Measurements from ENCODE around the gene STAT4. TPM values are rescaled to one million over a fixed set of nuclear protein-coding genes. Genes with fewer than 3 reads are reported as not detected.

STAT4 gene
- total RNA-seq, 1 experiment from 2014 or later: 0.33 TPM

DNA sequence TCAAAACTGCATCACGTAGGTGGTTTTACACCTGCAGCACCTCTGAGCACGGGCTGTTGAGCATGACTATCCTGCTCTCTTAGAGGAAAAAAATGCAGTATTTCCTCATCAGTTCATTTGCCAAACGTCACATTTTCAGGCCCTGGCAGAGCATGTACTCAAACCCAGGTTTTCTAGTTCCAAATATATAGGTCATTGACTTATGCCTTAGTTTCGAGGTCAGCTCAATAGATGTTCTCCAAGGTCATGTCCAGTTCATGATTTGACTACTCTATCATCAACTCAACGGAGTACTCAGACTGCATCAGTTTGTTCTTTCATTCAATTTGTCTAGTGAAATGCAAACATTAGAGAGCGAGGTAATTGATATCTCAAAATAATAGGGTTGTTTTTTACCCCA, 97.5 kb downstream of the STAT4 start:
- H3K23me2 ChIP-seq (ENCODE audit: insufficient read length, low read depth, low read length, poor library complexity, severe bottlenecking): no peaks in the 10 kb centered on the region
- H3K4me2 ChIP-seq (ENCODE audit: insufficient read depth, insufficient read length, low read length): no peak overlapping the region
- no peak overlapping the region for H3K4ac ChIP-seq (ENCODE audit: low read depth, low read length)
- Mint-ChIP-seq H3K4me1 (0 out of 4 replicates have a peak, but pooled peaks cover 0 to 4% of the 10 kb centered on the region in 2 experiments), H3K36me3 (ENCODE audit: insufficient read depth in 1 of 3, low read depth in 3 of 3) (no peaks in the 10 kb centered on the region), H3K27ac (no peak overlapping the region), H3K9me3 (no peaks in the 10 kb centered on the region), H3K27me3 (ENCODE audit: low read depth) (peaks cover 2% of the 10 kb centered on the region; the same call in 1 of the 2 replicates), H3K4me3 (no peak overlapping the region)
- H4K20me1 ChIP-seq (ENCODE audit: control insufficient read depth, insufficient read depth, insufficient read length): no peaks in the 10 kb centered on the region
- H3K9me3 ChIP-seq (ENCODE audit: control insufficient read depth, low read depth, low read length): no peaks in the 10 kb centered on the region
- DNase-seq: no peak
- H2AK5ac ChIP-seq (ENCODE audit: insufficient read length, low read length): no peak overlapping the region
- no peaks in the 10 kb centered on the region for H3K4me1 ChIP-seq (ENCODE audit: insufficient read depth, low read length)
- no peak overlapping the region for H2AFZ ChIP-seq (ENCODE audit: low read length)
- no peak overlapping the region for H3K18ac ChIP-seq (ENCODE audit: insufficient read length, low read depth, low read length)
- H3K9ac ChIP-seq (ENCODE audit: extremely low read depth, insufficient read length, low read length): no peak overlapping the region
- H3K23ac ChIP-seq (ENCODE audit: insufficient read length, low read depth, low read length): no peak overlapping the region
- no peak overlapping the region for H2BK5ac ChIP-seq (ENCODE audit: insufficient read length, low read length)
- no peak overlapping the region for H2BK15ac ChIP-seq (ENCODE audit: low read depth, low read length)
- H4K8ac ChIP-seq (replicated peaks; ENCODE audit: insufficient read length, low read depth, low read length): no peak overlapping the region
- no peaks in the 10 kb centered on the region for H3K79me2 ChIP-seq (ENCODE audit: insufficient read depth, low read length)
- H2BK12ac ChIP-seq (ENCODE audit: insufficient read length, low read depth, low read length): no peak overlapping the region
- H3K27ac ChIP-seq (ENCODE audit: insufficient read length, low read depth, low read length): no peak overlapping the region
- H3K79me1 ChIP-seq (ENCODE audit: insufficient read depth, low read depth, low read length, poor library complexity, severe bottlenecking): no peaks in the 10 kb centered on the region
- H2BK120ac ChIP-seq (ENCODE audit: low read depth, low read length, poor library complexity, severe bottlenecking): no peak overlapping the region
- no CpG with 5 or more reads among the region's 6 CpGs for WGBS (ENCODE audit: extremely low coverage, insufficient read length, low lambda C conversion rate)
- no peak overlapping the region for H4K5ac ChIP-seq (ENCODE audit: insufficient read length, low read depth, low read length)
- H2BK20ac ChIP-seq (ENCODE audit: low read depth, low read length, poor library complexity, severe bottlenecking): no peak overlapping the region
- TF ChIP-seq, protein P1, sequence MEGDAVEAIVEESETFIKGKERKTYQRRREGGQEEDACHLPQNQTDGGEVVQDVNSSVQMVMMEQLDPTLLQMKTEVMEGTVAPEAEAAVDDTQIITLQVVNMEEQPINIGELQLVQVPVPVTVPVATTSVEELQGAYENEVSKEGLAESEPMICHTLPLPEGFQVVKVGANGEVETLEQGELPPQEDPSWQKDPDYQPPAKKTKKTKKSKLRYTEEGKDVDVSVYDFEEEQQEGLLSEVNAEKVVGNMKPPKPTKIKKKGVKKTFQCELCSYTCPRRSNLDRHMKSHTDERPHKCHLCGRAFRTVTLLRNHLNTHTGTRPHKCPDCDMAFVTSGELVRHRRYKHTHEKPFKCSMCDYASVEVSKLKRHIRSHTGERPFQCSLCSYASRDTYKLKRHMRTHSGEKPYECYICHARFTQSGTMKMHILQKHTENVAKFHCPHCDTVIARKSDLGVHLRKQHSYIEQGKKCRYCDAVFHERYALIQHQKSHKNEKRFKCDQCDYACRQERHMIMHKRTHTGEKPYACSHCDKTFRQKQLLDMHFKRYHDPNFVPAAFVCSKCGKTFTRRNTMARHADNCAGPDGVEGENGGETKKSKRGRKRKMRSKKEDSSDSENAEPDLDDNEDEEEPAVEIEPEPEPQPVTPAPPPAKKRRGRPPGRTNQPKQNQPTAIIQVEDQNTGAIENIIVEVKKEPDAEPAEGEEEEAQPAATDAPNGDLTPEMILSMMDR (conservative IDR thresholded peaks at IDR 0.05): no peak
- H3K14ac ChIP-seq (ENCODE audit: insufficient read depth, low read length): no peak overlapping the region
- H3T11ph ChIP-seq (ENCODE audit: low read length): no peak overlapping the region
- no peaks in the 10 kb centered on the region for H3K27me3 ChIP-seq (ENCODE audit: insufficient read depth, low read length)
- H4K91ac ChIP-seq (ENCODE audit: insufficient read length, low read depth, low read length): no peak overlapping the region
- no peak overlapping the region for H3K56ac ChIP-seq (ENCODE audit: insufficient read length, low read depth, low read length)
